HG02588 (cell line): ENCODE results near the gene LINGO4.
A peak's percentile ranks its signal among the peaks of the same experiment; 100 is the strongest.

Source experiments
- ATAC-seq: cut with Tn5 transposase; IDR thresholded peaks from one replicate; pipeline ENCODE4 v1.9.1; 2021; ENCODE audit warnings: mild to moderate bottlenecking, moderate library complexity; ENCODE audit not compliant: unreplicated experiment

The LINGO4 gene

GRCh38 chr1:151805066-151805820 lies at the start of gene LINGO4:
LINGO4 (minus strand) TSS chr1:151805419; CDS start chr1:151802704, 2,715 bp downstream.
- no peak for ATAC-seq

- no peak for ATAC-seq
Measured at GRCh38 chr1:151854658-151855057, 49.4 kb upstream of the LINGO4 start.

- no peak for ATAC-seq
Measured at GRCh38 chr1:151853411-151853943, 48.3 kb upstream of the LINGO4 start, which contains the start of gene THEM5. THEM5 (minus strand) TSS chr1:151853712; CDS start chr1:151853565, 147 bp downstream.

- no peak for ATAC-seq
Measured at GRCh38 chr1:151852733-151853132, 47.5 kb upstream of the LINGO4 start.

- ATAC-seq, result no peak
Measured at GRCh38 chr1:151851886-151852285, 46.7 kb upstream of the LINGO4 start.

GRCh38 chr1:151849871-151850270 lies 44.7 kb upstream of the LINGO4 start:
- ATAC-seq, result no peak

- ATAC-seq, result no peak
Measured at GRCh38 chr1:151849126-151849525, 43.9 kb upstream of the LINGO4 start.

GRCh38 chr1:151847867-151848596 lies 42.8 kb upstream of the LINGO4 start:
- no peak for ATAC-seq

GRCh38 chr1:151846686-151847237 lies 41.5 kb upstream of the LINGO4 start:
- no peak for ATAC-seq

GRCh38 chr1:151846062-151846568 lies 40.9 kb upstream of the LINGO4 start:
- ATAC-seq, result no peak

GRCh38 chr1:151843398-151843797 lies 38.2 kb upstream of the LINGO4 start:
- no peak for ATAC-seq

GRCh38 chr1:151841141-151841540 lies 35.9 kb upstream of the LINGO4 start:
- no peak for ATAC-seq

- ATAC-seq, result no peak
Measured at GRCh38 chr1:151840421-151840820, 35.2 kb upstream of the LINGO4 start.

GRCh38 chr1:151839457-151840403 lies 34.5 kb upstream of the LINGO4 start, which contains the start of gene C2CD4D:
C2CD4D (minus strand) TSS chr1:151839820; CDS start chr1:151838989, 831 bp downstream.
- peak; percentile 40 for ATAC-seq

- ATAC-seq, result no peak
Measured at GRCh38 chr1:151839082-151839412, 33.8 kb upstream of the LINGO4 start.

- peak; percentile 36 for ATAC-seq
Measured at GRCh38 chr1:151838222-151839081, 33.2 kb upstream of the LINGO4 start.

- no peak for ATAC-seq
Measured at GRCh38 chr1:151837884-151838221, 32.6 kb upstream of the LINGO4 start.

GRCh38 chr1:151837197-151837596 lies 32.0 kb upstream of the LINGO4 start:
- ATAC-seq, result no peak

GRCh38 chr1:151835596-151835995 lies 30.4 kb upstream of the LINGO4 start:
- ATAC-seq, result no peak
